Stimulated activated CD8-positive, alpha-beta memory T cell treated with anti-CD3 and anti-CD28 coated beads, Interleukin-4, amount 100 ng/mL, for 4 hours (primary cell): Measurements from ENCODE around the gene USP25.

Experiments
- DNase-seq, 2 donors: peaks; one replicate each; pipeline ENCODE4 v3.0.0-alpha.2; 2020; ENCODE audit warnings: low read depth in 2 of 2, low spot score in 1 of 2

Gene USP25

GRCh38 chr21:15729674-15730483 lies at the start of gene USP25:
Gene USP25, plus strand, starts transcription at chr21:15729982. Its CDS starts 412 bp downstream, at chr21:15730394.
- peak; percentile 69 to 80 for DNase-seq

GRCh38 chr21:15682186-15682895 lies 47.4 kb upstream of the USP25 start:
- DNase-seq = no peak

- no peak for DNase-seq
Observed at GRCh38 chr21:15682977-15683376, 46.8 kb upstream of the USP25 start.

GRCh38 chr21:15686506-15686905 lies 43.3 kb upstream of the USP25 start:
- DNase-seq = no peak

- no peak for DNase-seq
Observed at GRCh38 chr21:15687208-15687607, 42.6 kb upstream of the USP25 start.

- DNase-seq = no peak
Observed at GRCh38 chr21:15688016-15688415, 41.8 kb upstream of the USP25 start.

- DNase-seq = no peak
Observed at GRCh38 chr21:15688809-15689208, 41.0 kb upstream of the USP25 start.

GRCh38 chr21:15692711-15693110 lies 37.1 kb upstream of the USP25 start:
- DNase-seq = no peak

- DNase-seq = no peak
Observed at GRCh38 chr21:15695241-15695640, 34.5 kb upstream of the USP25 start.

GRCh38 chr21:15701830-15702229 lies 28.0 kb upstream of the USP25 start:
- no peak for DNase-seq

- DNase-seq = no peak
Observed at GRCh38 chr21:15703932-15704331, 25.9 kb upstream of the USP25 start.

- DNase-seq = no peak
Observed at GRCh38 chr21:15706696-15707095, 23.1 kb upstream of the USP25 start.

- DNase-seq = no peak
Observed at GRCh38 chr21:15713412-15713811, 16.4 kb upstream of the USP25 start.

GRCh38 chr21:15718711-15719110 lies 11.1 kb upstream of the USP25 start:
- DNase-seq = no peak

GRCh38 chr21:15719976-15720375 lies 9.8 kb upstream of the USP25 start:
- no peak for DNase-seq

- DNase-seq = no peak
Observed at GRCh38 chr21:15722591-15723324, 7.0 kb upstream of the USP25 start.

- DNase-seq = no peak
Observed at GRCh38 chr21:15725949-15726348, 3.8 kb upstream of the USP25 start.

- DNase-seq = no peak
Observed at GRCh38 chr21:15728046-15728445, 1.7 kb upstream of the USP25 start.

- no peak for DNase-seq
Observed at GRCh38 chr21:15729346-15729673, 472 bp upstream of the USP25 start.

- DNase-seq = no peak
Observed at GRCh38 chr21:15730484-15731242, 881 bp downstream of the USP25 start.

GRCh38 chr21:15731243-15731613 lies 1.4 kb downstream of the USP25 start:
- no peak for DNase-seq
